ENCODE measurements around the gene CARD19.

GRCh38 chr9:93086447-93087224, 9.4 kb upstream of the CARD19 start:
- TF ChIP-seq POLR2A (IDR thresholded peaks at IDR 0.05) (no peak), POLR2AphosphoS5 (IDR thresholded peaks at IDR 0.05) (no peak)
- TF ChIP-seq, protein P1, sequence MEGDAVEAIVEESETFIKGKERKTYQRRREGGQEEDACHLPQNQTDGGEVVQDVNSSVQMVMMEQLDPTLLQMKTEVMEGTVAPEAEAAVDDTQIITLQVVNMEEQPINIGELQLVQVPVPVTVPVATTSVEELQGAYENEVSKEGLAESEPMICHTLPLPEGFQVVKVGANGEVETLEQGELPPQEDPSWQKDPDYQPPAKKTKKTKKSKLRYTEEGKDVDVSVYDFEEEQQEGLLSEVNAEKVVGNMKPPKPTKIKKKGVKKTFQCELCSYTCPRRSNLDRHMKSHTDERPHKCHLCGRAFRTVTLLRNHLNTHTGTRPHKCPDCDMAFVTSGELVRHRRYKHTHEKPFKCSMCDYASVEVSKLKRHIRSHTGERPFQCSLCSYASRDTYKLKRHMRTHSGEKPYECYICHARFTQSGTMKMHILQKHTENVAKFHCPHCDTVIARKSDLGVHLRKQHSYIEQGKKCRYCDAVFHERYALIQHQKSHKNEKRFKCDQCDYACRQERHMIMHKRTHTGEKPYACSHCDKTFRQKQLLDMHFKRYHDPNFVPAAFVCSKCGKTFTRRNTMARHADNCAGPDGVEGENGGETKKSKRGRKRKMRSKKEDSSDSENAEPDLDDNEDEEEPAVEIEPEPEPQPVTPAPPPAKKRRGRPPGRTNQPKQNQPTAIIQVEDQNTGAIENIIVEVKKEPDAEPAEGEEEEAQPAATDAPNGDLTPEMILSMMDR (IDR thresholded peaks at IDR 0.05) = no peak

Measured in breast epithelium (tissue), 3 donors.